Breast epithelium (tissue), 4 donors: ENCODE measurements around the gene GZMB. TPM values are rescaled to one million over a fixed set of nuclear protein-coding genes. Genes with fewer than 3 reads are reported as not detected.
"Not testable (repeated sequence)": the region's sequence is repeated elsewhere in the genome, so short reads cannot be mapped to it uniquely, and the experiment has no call there.

Experiments used
- DNase-seq, 2 donors: peaks; one replicate each; pipeline ENCODE4 v3.0.0-alpha.2; 2019; ENCODE audit warnings: low spot score in 2 of 2
- H3K27ac ChIP-seq, 2 donors: fragments of 200-600 bp; sonication (generic) in 1 of 2; one replicate each; pipeline ENCODE4 v1.5.1; 2016 to 2019; ENCODE audit warnings: mild to moderate bottlenecking in 1 of 2
- H3K27me3 ChIP-seq, 2 donors: fragments of 200-600 bp; sonication (generic) in 1 of 2; one replicate each; pipeline versions ENCODE4 v1.5.1 to v1.6.0; 2017 to 2019; ENCODE audit warnings: control low read depth in 1 of 2, mild to moderate bottlenecking in 1 of 2
- H3K36me3 ChIP-seq: fragments of 200-600 bp; one replicate; pipeline ENCODE4 v1.5.1; 2019
- H3K4me1 ChIP-seq, 2 donors: fragments of 200-600 bp; sonication (generic); one replicate each; pipeline ENCODE4 v1.5.1; 2016 to 2019; ENCODE audit warnings: control low read depth in 1 of 2
- H3K4me3 ChIP-seq, 3 donors: fragments of 200-600 bp; sonication (generic); 1 replicate in 2 of 3; 2 replicates in 1 of 3; pipeline ENCODE4 v1.5.1; 2016 to 2019; ENCODE audit warnings: mild to moderate bottlenecking in 3 of 3, moderate library complexity in 2 of 3
- H3K9me3 ChIP-seq, 2 donors: fragments of 200-600 bp; sonication (generic) in 1 of 2; one replicate each; pipeline ENCODE4 v1.5.1; 2016 to 2019; ENCODE audit warnings: control low read depth in 1 of 2
- POLR2A ChIP-seq: fragments of 450-650 bp; IDR thresholded peaks from one replicate; pipeline ENCODE4 v1.6.1; 2016; ENCODE audit warnings: antibody characterized with exemption, mild to moderate bottlenecking, moderate library complexity
- POLR2AphosphoS5 ChIP-seq, 3 donors: sonication (generic); formaldehyde crosslinking; IDR thresholded peaks; one replicate each; pipeline ENCODE4 v1.6.1; 2017; ENCODE audit warnings: antibody characterized with exemption in 3 of 3
- intact Hi-C: fragments of 100-400 bp; cut with DNase I; formaldehyde crosslinking; loops from one replicate; pipeline ENCODE4 v1.15.1; 2023; ENCODE audit warnings: low total_unique reads
- total RNA-seq, 3 donors: library from RNA; depleted of rRNA; stranded (reverse); fragments of >200 nt; gene quantifications; one replicate each; pipeline ENCODE4 v1.1.0, GENCODE V29; 2016
- TF ChIP-seq, protein P1 (sequence below), 3 donors: fragments of 450-650 bp; IDR thresholded peaks; one replicate each; pipeline ENCODE4 v1.5.1; 2016 to 2017; ENCODE audit warnings: antibody characterized with exemption in 3 of 3, mild to moderate bottlenecking in 3 of 3, moderate library complexity in 3 of 3

The GZMB gene
- total RNA-seq, 3 donors from 2014 or later, result 1.3 to 2.2 TPM; not detected in 1

DNA sequence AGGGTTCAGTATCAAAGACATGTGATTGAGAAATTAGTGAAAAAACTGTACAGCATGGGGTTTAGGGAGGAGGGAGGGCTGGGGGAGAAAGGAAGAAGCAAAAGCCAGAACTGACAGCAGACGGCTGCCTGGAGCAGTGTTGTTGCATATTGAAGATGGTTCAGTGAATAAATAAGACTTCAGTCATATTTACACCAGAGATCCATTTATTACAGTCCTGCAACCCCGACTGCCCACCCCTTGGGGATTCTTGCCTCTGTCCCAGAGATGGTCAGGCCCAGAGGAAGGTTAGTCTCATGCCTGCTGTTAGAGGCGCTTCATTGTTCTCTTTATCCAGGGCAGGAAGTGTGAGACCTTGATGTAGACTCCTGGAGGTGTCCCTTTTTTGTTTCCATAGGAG, 27.7 kb downstream of the GZMB start:
- H3K9me3 ChIP-seq, result no peaks in the 10 kb centered on the region
- no peaks in the 10 kb centered on the region for H3K36me3 ChIP-seq
- DNase-seq, result no peak
- intact Hi-C loops, result no loop called here
- no peak overlapping the region for H3K4me3 ChIP-seq
- no peaks in the 10 kb centered on the region for H3K27me3 ChIP-seq
- TF ChIP-seq POLR2AphosphoS5 (IDR thresholded peaks at IDR 0.05), result no peak
- TF ChIP-seq, protein P1, sequence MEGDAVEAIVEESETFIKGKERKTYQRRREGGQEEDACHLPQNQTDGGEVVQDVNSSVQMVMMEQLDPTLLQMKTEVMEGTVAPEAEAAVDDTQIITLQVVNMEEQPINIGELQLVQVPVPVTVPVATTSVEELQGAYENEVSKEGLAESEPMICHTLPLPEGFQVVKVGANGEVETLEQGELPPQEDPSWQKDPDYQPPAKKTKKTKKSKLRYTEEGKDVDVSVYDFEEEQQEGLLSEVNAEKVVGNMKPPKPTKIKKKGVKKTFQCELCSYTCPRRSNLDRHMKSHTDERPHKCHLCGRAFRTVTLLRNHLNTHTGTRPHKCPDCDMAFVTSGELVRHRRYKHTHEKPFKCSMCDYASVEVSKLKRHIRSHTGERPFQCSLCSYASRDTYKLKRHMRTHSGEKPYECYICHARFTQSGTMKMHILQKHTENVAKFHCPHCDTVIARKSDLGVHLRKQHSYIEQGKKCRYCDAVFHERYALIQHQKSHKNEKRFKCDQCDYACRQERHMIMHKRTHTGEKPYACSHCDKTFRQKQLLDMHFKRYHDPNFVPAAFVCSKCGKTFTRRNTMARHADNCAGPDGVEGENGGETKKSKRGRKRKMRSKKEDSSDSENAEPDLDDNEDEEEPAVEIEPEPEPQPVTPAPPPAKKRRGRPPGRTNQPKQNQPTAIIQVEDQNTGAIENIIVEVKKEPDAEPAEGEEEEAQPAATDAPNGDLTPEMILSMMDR (IDR thresholded peaks at IDR 0.05), result no peak
- TF ChIP-seq POLR2A, result no peak
- H3K4me1 ChIP-seq, result no peaks in the 10 kb centered on the region
- H3K27ac ChIP-seq, result no peak overlapping the region

DNA sequence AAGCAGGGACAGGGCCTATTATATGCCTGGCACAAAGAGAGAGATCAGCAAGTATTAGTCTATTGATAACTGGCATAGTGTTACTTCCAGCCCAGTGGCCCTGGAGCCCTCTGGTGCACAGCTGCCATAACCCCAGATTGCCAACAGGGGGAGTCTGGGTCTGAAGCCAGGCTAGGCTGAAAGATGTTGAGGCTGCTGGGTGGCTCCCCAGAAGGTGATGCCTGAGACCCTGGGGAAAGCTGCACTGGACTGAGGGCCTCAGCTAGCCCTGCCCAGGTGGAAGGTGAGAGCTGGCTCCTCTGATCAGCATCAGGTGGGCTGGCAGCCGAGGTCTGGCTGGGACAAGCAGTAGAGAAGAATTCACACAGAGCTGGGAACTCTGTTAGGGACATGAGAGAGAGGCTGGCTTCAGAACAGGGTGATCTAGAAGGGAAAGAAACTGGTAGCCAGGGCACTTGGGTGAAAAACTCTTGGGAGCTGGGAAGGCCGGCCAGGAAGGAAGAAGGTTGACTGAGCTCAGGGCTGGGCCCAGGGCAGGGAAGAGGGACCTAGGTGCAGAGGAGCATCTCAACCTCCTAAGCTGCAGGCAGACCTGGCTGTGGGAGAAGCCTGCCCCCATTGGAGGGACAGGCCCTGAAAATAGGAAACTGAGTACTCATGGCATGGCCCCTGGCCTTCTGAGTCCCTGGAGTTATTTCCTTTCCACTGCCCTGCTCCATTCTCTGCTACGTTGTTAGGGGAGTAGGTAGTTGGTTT, 28.4 kb downstream of the GZMB start:
- DNase-seq, result no peak
- intact Hi-C loops, result no loop called here
- H3K9me3 ChIP-seq, result no peaks in the 10 kb centered on the region
- H3K27me3 ChIP-seq, result no peaks in the 10 kb centered on the region
- no peaks in the 10 kb centered on the region for H3K4me1 ChIP-seq
- no peak overlapping the region for H3K27ac ChIP-seq
- H3K4me3 ChIP-seq, result no peak overlapping the region
- H3K36me3 ChIP-seq, result no peaks in the 10 kb centered on the region
- TF ChIP-seq POLR2A (no peak), POLR2AphosphoS5 (IDR thresholded peaks at IDR 0.05) (no peak)
- TF ChIP-seq, protein P1 (IDR thresholded peaks at IDR 0.05), result peak; percentile 33 to 53 (median 35)

DNA sequence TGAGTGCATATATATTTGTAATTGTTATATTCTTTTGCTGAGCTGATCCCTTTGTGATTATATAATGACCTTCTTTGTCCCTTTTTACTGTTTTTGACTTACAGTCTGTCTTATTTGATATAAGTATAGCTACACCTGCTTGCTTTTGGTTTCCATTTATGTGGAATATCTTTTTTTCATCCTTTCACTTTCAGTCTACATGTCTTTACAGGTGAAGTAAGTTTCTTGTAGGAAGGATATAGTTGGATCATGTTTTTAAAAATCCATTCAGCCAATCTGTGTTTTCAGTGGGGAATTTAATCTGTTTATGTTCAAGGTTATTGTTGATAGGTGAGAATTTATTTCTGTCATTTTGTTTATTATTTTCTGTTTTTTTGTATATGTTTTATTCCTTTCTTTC, 36.6 kb downstream of the GZMB start:
- Histone ChIP-seq H3K4me1 (no peaks in the 10 kb centered on the region), H3K4me3 (no peak overlapping the region), H3K27ac (no peak overlapping the region), H3K36me3 (no peaks in the 10 kb centered on the region), H3K27me3 (no peaks in the 10 kb centered on the region), H3K9me3 (peaks cover 19 to 49% of the 10 kb centered on the region in 2 donors)
- DNase-seq, result no peak
- intact Hi-C loops, result no loop called here
- TF ChIP-seq, protein P1 (IDR thresholded peaks at IDR 0.05), result no peak
- TF ChIP-seq POLR2A (no peak), POLR2AphosphoS5 (IDR thresholded peaks at IDR 0.05) (no peak)

DNA sequence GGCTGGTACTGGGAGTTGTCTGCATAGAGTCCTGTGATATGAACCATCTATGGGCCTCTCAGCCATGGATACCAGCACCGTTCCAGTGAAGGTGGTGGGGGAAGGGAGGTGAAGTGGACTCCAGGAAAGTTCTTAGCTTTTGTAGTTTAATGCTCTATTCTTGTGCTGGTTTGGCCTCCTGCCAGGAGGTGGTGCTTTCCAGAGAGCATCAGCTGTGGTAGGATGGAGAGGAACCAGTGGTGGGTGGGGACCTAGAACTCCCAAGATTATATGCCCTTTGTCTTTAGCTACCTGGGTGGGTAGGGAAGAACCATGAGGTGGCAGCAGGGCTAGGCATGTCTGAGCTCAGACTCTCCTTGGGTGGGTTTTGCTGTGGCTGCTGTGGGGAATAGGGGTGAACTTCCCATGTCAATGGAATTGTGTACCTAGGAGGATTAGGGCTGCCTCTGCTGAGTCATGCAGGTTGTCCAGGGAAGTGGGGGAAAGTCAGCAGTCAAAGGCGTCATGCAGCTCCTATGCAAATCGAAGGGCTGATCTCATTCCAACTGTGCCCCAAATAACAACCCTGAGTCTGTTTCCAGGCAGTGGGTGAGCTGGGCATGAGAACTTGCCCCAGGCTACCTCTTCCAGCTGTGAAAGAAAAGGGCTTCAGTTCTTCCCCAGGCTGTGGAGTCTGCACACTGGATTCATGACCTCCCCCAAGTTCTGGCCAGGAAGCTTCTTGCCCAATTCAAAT, 38.7 kb downstream of the GZMB start:
- no peaks in the 10 kb centered on the region for H3K36me3 ChIP-seq
- no peaks in the 10 kb centered on the region for H3K27me3 ChIP-seq
- DNase-seq, result no peak
- no peak overlapping the region for H3K27ac ChIP-seq
- H3K9me3 ChIP-seq, result peaks cover 19 to 49% of the 10 kb centered on the region in 2 donors
- H3K4me3 ChIP-seq, result no peak overlapping the region
- TF ChIP-seq, protein P1 (IDR thresholded peaks at IDR 0.05), result no peak
- TF ChIP-seq POLR2A (no peak), POLR2AphosphoS5 (IDR thresholded peaks at IDR 0.05) (no peak)
- intact Hi-C loops, result no loop called here
- H3K4me1 ChIP-seq, result no peaks in the 10 kb centered on the region

DNA sequence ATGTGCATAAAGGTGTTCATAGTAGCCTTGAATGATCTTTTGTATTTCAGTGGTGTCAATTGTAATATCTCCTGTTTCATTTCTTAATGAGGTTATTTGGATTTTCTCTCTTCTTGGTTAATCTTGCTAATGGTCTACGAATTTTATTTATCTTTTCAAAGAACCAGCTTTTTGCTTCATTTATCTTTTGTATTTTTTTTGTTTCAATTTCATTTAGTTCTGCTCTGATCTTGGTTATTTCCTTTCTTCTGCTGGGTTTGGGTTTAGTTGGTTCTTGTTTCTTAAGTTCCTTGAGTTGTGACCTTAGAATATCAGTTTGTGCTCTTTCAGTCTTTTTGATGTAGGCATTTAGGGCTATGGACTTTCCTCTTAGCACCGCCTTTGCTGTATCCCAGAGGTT, 43.0 kb downstream of the GZMB start:
- H3K4me1 ChIP-seq, DNase-seq, H3K36me3 ChIP-seq, H3K4me3 ChIP-seq, H3K27ac ChIP-seq, H3K27me3 ChIP-seq, intact Hi-C loops: not testable (repeated sequence)
- peaks cover 18 to 43% of the 10 kb centered on the region in 2 donors for H3K9me3 ChIP-seq

DNA sequence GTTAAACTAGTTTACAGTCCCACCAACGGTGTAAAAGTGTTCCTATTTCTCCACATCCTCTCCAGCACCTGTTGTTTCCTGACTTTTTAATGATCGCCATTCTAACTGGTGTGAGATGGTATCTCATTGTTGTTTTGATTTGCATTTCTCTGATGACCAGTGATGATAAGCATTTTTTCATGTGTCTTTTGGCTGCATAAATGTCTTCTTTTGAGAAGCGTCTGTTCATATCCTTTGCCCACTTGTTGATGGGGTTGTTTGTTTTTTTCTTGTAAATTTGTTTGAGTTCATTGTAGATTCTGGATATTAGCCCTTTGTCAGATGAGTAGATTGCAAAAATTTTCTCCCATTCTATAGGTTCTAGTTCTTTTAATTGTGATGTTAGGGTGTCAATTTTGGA, 49.6 kb downstream of the GZMB start:
- H3K27me3 ChIP-seq, DNase-seq, H3K4me1 ChIP-seq, H3K27ac ChIP-seq, H3K4me3 ChIP-seq, H3K36me3 ChIP-seq, intact Hi-C loops: not testable (repeated sequence)
- peaks cover 6 to 16% of the 10 kb centered on the region in 2 donors for H3K9me3 ChIP-seq
